ENCODE results near the gene RBMS3.

The RBMS3 gene

GRCh38 chr3:29741231-29741630 lies 460.4 kb downstream of the RBMS3 start:
- no peak for DNase-seq (ENCODE audit: low spot score)

GRCh38 chr3:29745232-29745870 lies 464.5 kb downstream of the RBMS3 start:
- DNase-seq (ENCODE audit: low spot score): no peak

- DNase-seq (ENCODE audit: low spot score): no peak
These were observed 465.4 kb downstream of the RBMS3 start for GRCh38 chr3:29746163-29746760.

GRCh38 chr3:29747991-29748390 lies 467.1 kb downstream of the RBMS3 start:
- DNase-seq (ENCODE audit: low spot score): no peak

- DNase-seq (ENCODE audit: low spot score): no peak
These were observed 470.9 kb downstream of the RBMS3 start for GRCh38 chr3:29751647-29752314.

- no peak for DNase-seq (ENCODE audit: low spot score)
These were observed 473.5 kb downstream of the RBMS3 start for GRCh38 chr3:29754346-29754745.

- no peak for DNase-seq (ENCODE audit: low spot score)
These were observed 474.5 kb downstream of the RBMS3 start for GRCh38 chr3:29755416-29755815.

GRCh38 chr3:29757054-29757777 lies 476.3 kb downstream of the RBMS3 start:
- DNase-seq (ENCODE audit: low spot score): no peak

GRCh38 chr3:29758108-29758433 lies 477.2 kb downstream of the RBMS3 start:
- DNase-seq (ENCODE audit: low spot score): no peak

- DNase-seq (ENCODE audit: low spot score): no peak
These were observed 477.8 kb downstream of the RBMS3 start for GRCh38 chr3:29758434-29759322.

GRCh38 chr3:29759411-29760225 lies 478.7 kb downstream of the RBMS3 start:
- DNase-seq (ENCODE audit: low spot score): no peak

GRCh38 chr3:29760226-29760685 lies 479.4 kb downstream of the RBMS3 start:
- no peak for DNase-seq (ENCODE audit: low spot score)

- no peak for DNase-seq (ENCODE audit: low spot score)
These were observed 480.6 kb downstream of the RBMS3 start for GRCh38 chr3:29761517-29761916.

- DNase-seq (ENCODE audit: low spot score): no peak
These were observed 482.2 kb downstream of the RBMS3 start for GRCh38 chr3:29763115-29763514.

GRCh38 chr3:29764041-29764440 lies 483.2 kb downstream of the RBMS3 start:
- peak; percentile 43 for DNase-seq (ENCODE audit: low spot score)

- peak; percentile 39 for DNase-seq (ENCODE audit: low spot score)
These were observed 483.9 kb downstream of the RBMS3 start for GRCh38 chr3:29764603-29765254.

- no peak for DNase-seq (ENCODE audit: low spot score)
These were observed 490.7 kb downstream of the RBMS3 start for GRCh38 chr3:29771602-29772001.

- DNase-seq (ENCODE audit: low spot score): no peak
These were observed 491.6 kb downstream of the RBMS3 start for GRCh38 chr3:29772436-29772835.

- no peak for DNase-seq (ENCODE audit: low spot score)
These were observed 492.6 kb downstream of the RBMS3 start for GRCh38 chr3:29773481-29773880.

GRCh38 chr3:29775340-29775739 lies 494.5 kb downstream of the RBMS3 start:
- DNase-seq (ENCODE audit: low spot score): no peak

All from D341Med (cell line).